Stimulated activated naive CD8-positive, alpha-beta T cell treated with anti-CD3 and anti-CD28 coated beads, Interleukin-15, amount 100 ng/mL, for 72 hours (primary cell): Measurements from ENCODE around the gene C19orf47.
A peak's percentile ranks its signal among the peaks of the same experiment; 100 is the strongest.
"Not testable (repeated sequence)": the region's sequence is repeated elsewhere in the genome, so short reads cannot be mapped to it uniquely, and the experiment has no call there.

Source experiments
- ATAC-seq: fragments of 150-1000 bp; cut with Tn5 transposase; 2 replicates; pipeline ENCODE4 v1.10.0; 2021; ENCODE audit warnings: mild to moderate bottlenecking, moderate library complexity
- DNase-seq, 2 donors: peaks; one replicate each; pipeline ENCODE4 v3.0.0; 2021 to 2022
- H3K27ac Mint-ChIP-seq, 2 donors: one replicate each; pipeline ENCODE4 v1.8.0; 2022; ENCODE audit warnings: mild to moderate bottlenecking in 2 of 2, mixed read lengths in 2 of 2, moderate library complexity in 2 of 2
- H3K27me3 Mint-ChIP-seq: one replicate; pipeline ENCODE4 v1.8.0; 2022; ENCODE audit warnings: mixed read lengths
- H3K4me1 Mint-ChIP-seq: one replicate; pipeline ENCODE4 v1.8.0; 2022; ENCODE audit warnings: mild to moderate bottlenecking, mixed read lengths
- H3K4me3 Mint-ChIP-seq, 2 donors: one replicate each; pipeline ENCODE4 v1.8.0; 2022; ENCODE audit warnings: mild to moderate bottlenecking in 2 of 2, mixed read lengths in 2 of 2, moderate library complexity in 1 of 2
- H3K9me3 Mint-ChIP-seq, 2 donors: one replicate each; pipeline ENCODE4 v1.8.0; 2022; ENCODE audit warnings: mixed read lengths in 2 of 2

The C19orf47 gene

DNA sequence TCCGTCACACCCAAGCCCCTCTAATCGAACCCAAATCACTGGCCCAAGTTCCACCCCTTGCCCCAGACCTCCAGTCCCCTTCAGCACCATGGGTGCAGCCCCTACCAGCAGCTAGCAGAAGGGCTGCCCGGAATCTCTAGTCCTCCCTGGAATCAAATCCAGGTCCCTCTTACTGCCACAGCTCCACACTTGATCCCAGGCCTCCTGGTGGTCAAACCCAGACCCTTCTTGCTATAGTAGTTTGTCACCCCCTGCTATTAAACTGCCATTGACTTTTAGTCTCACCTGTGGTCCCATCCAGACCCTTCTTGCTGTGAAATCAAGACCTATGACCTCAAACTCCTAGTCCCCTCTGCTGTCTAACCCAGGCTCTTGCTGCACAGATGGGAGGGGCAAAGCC, 33.1 kb upstream of the C19orf47 start:
- DNase-seq, result no peak
- no peak for ATAC-seq
- Mint-ChIP-seq H3K9me3 (no peaks in the 10 kb centered on the region), H3K27me3 (no peaks in the 10 kb centered on the region), H3K27ac (no peak overlapping the region), H3K4me1 (no peaks in the 10 kb centered on the region), H3K4me3 (no peak overlapping the region)

DNA sequence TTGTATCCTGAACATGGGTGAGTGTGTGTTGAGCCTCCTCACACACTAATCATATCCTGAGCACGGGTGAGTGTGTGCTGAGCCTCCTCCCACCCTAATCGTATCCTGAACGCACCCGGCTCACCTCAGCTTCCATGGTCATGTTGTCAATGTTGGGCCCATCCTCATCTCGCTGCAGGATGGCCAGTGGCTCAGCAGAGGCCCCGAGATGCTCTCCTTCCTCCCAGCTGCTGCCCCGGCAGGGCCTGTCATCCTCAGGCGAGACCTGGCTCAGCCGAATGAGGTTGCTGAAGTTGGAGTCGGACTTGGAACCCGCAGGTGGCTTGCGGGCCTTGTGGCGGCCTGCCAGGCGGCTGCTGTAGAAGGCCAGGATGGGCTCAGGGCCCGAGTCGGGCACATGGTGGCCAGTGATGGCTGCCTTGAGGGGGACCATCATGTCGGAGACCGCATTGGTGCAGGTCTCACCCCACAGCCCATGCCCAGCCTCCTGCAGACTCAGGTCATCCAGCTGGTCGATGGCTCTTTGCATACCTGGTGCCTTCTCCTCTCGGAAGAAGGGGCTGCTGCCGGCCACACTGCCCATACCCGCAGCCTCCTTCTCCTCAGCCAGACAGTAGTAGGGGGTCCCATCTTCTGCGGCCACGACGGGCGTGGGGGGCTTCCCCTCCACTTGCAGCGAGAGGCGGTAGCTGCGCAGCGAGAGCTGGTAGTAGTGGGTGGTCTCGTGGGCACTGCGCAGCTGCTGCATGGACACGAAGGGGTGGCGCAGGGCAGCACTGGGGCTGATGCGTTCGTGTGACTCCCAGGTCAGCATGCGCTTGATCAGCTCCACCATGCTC, 32.2 kb upstream of the C19orf47 start:
- Mint-ChIP-seq H3K4me1 (no peaks in the 10 kb centered on the region), H3K27ac (no peak overlapping the region), H3K4me3 (no peak overlapping the region), H3K27me3 (no peaks in the 10 kb centered on the region), H3K9me3 (no peaks in the 10 kb centered on the region)
- DNase-seq, result no peak
- no peak for ATAC-seq

DNA sequence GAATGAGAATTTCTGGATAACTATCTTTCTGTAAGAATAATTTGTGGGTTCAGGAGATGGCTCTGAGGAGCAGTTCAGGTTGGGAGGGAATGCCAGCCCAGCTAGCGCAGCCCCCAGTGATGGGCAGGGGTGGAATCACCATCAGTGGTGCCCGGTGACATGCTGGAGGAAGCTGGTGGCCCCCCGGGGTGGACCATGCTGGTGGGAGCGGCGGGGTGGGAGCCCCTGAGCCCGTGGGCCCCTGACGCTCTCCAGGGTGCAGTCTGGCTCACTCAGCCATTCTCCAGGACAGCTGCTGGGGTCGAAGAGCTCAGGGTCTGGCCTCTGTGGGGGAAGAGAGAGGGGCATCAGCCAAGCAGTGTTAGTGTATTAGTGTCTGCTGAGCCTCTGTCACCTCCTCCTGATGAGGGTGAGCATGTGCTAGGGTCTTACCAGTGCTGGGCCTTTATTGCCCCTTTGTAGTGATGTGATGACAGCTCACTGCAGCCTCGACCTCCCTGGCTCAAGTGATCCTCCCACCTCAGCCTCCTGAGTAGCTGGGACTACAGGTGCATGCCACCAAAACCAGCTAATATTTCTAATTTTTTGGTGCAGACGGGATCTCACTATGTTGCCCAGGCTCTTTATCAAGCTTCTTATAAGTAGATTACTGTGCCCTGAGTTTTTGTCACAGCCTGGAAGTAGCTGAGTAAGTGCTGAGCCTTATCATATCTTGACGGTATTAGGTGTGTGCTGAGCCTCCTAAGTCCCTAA, 31.4 kb upstream of the C19orf47 start:
- ATAC-seq (no peak), DNase-seq (no peak)
- Mint-ChIP-seq H3K4me3 (no peak overlapping the region), H3K27me3 (no peaks in the 10 kb centered on the region), H3K9me3 (no peaks in the 10 kb centered on the region), H3K27ac (no peak overlapping the region), H3K4me1 (no peaks in the 10 kb centered on the region)

DNA sequence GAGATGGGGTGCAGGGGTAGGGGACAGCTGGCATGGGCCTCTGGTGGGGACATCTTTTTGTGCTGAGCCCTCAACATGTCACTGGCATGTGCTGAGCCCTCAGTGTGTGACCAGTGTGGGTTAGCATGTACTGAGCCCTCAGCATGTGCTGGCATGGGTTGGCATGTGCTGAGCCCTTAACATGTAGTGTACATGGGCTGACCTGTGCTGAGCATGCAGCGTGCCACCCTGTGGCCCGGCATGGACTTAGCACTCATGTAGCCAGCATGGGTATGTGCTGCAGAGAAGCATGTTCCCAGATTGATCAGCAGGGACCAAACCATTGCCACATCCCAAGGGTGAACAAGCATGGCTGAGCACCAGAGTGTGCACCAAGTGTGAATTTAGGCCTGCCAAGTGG, 30.3 kb upstream of the C19orf47 start:
- no peaks in the 10 kb centered on the region for H3K27me3 Mint-ChIP-seq
- DNase-seq, result no peak
- no peaks in the 10 kb centered on the region for H3K9me3 Mint-ChIP-seq
- no peaks in the 10 kb centered on the region for H3K4me1 Mint-ChIP-seq
- H3K4me3 Mint-ChIP-seq, result no peak overlapping the region
- no peak for ATAC-seq
- H3K27ac Mint-ChIP-seq, result no peak overlapping the region

DNA sequence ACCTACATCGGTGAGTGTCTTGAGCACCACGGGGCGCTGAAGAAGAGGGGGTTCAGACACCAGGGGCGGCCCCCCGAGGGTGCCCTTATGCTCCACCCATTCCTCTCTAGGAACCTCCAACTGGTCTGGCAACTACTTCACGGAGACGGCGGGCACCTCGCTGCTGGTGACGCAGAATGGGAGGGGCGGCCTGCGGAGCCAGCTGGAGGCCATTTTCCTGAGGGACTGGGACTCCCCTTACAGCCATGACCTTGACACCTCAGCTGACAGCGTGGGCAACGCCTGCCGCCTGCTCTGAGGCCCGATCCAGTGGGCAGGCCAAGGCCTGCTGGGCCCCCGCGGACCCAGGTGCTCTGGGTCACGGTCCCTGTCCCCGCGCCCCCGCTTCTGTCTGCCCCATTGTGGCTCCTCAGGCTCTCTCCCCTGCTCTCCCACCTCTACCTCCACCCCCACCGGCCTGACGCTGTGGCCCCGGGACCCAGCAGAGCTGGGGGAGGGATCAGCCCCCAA, 29.7 kb upstream of the C19orf47 start:
- no peak overlapping the region for H3K27ac Mint-ChIP-seq
- no peak overlapping the region for H3K4me3 Mint-ChIP-seq
- no peaks in the 10 kb centered on the region for H3K27me3 Mint-ChIP-seq
- no peak for ATAC-seq
- no peak for DNase-seq
- H3K4me1 Mint-ChIP-seq, result peaks cover 3% of the 10 kb centered on the region
- H3K9me3 Mint-ChIP-seq, result no peaks in the 10 kb centered on the region

DNA sequence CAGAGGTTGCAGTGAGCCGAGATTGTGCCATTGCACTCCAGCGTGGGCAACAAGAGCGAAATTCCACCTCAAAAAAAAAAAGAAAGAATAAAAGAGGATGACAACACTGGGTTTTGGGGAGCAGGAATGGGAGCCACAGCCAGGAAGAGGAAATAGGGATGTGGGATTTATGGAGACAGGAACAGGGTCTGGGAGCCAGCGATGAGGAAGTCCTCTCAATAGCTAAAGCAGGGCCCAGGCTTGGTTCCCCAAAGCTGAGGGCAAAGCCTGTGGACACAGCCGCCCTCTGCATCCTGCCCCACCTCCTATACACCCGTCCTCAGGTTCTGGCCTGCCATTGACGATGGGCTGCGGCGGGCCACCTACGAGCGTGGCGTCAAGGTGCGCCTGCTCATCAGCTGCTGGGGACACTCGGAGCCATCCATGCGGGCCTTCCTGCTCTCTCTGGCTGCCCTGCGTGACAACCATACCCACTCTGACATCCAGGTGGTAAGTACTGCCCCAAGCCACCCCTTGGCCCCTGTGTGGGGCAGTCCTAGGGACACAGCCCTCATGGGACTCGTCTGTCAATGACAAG, 28.2 kb upstream of the C19orf47 start:
- no peaks in the 10 kb centered on the region for H3K27me3 Mint-ChIP-seq
- DNase-seq, result no peak
- ATAC-seq, result no peak
- H3K9me3 Mint-ChIP-seq, result no peaks in the 10 kb centered on the region
- peaks cover 5% of the 10 kb centered on the region for H3K4me1 Mint-ChIP-seq
- H3K27ac Mint-ChIP-seq, result peak overlapping the region; percentile 27 to 35
- no peak overlapping the region for H3K4me3 Mint-ChIP-seq

DNA sequence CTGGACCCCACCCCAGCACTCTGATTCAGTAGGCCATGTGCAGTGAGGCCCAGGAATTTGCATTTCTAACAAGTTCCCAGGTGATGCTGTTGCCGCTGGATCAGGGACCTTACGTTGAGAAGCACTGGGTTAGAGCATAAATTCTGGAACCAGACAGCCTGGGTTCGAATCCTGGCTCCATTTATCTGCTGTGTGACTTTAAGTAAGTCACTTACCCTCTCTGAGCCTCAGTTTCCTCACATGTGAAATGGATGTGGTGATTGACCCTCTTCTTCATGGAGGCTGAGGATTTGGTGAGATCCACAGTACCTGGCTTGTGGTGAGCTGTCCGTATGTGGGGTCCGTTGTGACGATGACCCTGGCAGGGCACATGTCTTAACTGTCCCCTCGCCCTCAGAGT, 25.9 kb upstream of the C19orf47 start:
- ATAC-seq (no peak), DNase-seq (no peak)
- Mint-ChIP-seq H3K27me3 (no peaks in the 10 kb centered on the region), H3K27ac (no peak overlapping the region), H3K4me1 (peaks cover 5% of the 10 kb centered on the region), H3K9me3 (no peaks in the 10 kb centered on the region), H3K4me3 (no peak overlapping the region)

DNA sequence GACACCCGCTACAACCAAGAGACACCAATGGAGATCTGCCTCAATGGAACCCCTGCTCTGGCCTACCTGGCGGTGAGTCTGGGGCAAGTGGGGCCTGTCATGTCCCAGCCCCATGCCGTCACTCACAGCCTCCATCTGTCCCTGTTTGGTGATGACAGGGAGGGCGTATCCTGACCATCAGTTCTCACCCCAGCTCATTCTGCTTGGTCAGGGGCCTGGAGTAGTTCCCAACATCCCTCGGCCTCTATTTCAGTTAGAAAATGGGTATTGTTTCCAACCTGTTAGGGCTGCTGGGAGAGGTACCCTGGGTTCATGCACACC, 23.6 kb upstream of the C19orf47 start:
- H3K9me3 Mint-ChIP-seq, result no peaks in the 10 kb centered on the region
- ATAC-seq (no peak), DNase-seq (no peak)
- no peak overlapping the region for H3K27ac Mint-ChIP-seq
- H3K4me1 Mint-ChIP-seq, result peaks cover 5% of the 10 kb centered on the region
- no peaks in the 10 kb centered on the region for H3K27me3 Mint-ChIP-seq
- no peak overlapping the region for H3K4me3 Mint-ChIP-seq

DNA sequence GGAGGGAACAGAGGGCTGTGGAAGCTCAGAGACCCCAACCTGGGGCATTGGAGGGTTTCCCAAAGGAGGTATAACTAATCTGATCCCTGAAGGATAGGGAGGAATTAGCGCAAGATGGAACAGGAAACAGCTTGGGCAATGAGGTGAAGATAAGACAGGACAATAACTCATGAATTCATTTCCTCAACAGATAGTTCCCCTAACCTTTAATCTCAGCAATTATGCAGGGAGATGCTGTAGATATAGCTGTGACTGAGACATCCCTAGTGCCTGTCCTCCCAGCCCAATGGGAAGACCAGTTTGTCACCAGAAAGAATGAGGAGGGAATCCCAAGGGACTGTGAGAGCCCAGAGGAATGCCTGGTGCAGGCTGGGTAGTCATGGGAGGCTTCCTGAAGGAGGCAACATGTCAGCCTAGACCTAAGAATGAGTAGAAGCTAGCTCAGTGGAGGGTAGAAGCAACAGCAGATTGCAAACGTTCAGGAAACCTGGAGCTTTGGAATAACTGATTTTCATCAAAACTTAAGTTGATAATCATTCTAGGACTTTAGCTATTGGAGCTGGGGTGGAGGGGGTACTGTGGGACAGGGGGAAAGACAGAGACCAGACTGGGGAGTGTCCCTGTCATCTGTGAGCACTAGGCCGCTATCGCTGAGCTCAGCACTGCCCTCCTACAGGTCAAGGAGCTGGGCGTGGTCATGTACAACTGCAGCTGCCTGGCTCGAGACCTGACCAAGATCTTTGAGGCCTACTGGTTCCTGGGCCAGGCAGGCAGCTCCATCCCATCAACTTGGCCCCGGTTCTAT, 23.0 kb upstream of the C19orf47 start:
- no peaks in the 10 kb centered on the region for H3K27me3 Mint-ChIP-seq
- no peak for ATAC-seq
- peak overlapping the region in 1 of 2 donors; percentile 66 for H3K27ac Mint-ChIP-seq
- H3K4me1 Mint-ChIP-seq, result peaks cover 5% of the 10 kb centered on the region
- no peak for DNase-seq
- no peak overlapping the region for H3K4me3 Mint-ChIP-seq
- no peaks in the 10 kb centered on the region for H3K9me3 Mint-ChIP-seq

DNA sequence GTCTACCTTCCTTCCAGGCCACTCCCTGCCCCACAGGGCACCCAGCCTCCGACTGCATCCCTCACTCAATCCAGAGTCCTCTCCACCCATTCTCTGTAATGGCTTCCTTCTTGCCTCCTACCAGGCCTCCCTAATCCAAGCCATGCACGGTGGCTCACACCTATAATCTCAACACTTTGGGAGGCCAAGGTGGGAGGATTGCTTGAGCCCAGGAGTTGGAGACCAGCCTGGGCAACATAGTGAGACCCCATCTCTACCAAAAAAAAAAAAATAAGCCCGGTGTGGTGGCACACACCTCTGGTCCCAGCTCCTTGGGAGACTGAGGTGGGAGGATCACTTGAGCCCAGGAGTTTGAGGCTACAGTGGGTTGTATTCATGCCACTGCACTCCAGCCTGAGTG, 22.1 kb upstream of the C19orf47 start:
- not testable (repeated sequence) for ATAC-seq, H3K27me3 Mint-ChIP-seq, H3K9me3 Mint-ChIP-seq, DNase-seq, H3K4me1 Mint-ChIP-seq, H3K4me3 Mint-ChIP-seq
- H3K27ac Mint-ChIP-seq, result peak overlapping the region in 1 of 2 donors; percentile 25

DNA sequence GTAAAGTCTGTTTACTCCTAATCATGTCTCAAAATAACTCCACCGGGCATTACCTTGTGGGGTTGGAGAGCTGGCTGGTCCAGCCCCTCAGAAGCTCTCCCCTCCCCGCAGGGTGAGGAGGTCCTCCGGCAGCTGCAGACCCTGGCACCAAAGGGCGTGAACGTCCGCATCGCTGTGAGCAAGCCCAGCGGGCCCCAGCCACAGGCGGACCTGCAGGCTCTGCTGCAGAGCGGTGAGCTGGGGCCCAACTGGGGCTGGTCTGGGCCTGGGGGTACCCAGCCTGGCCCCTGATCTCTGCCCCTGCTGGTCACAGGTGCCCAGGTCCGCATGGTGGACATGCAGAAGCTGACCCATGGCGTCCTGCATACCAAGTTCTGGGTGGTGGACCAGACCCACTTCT, 21.6 kb upstream of the C19orf47 start:
- Mint-ChIP-seq H3K4me3 (no peak overlapping the region), H3K9me3 (no peaks in the 10 kb centered on the region), H3K4me1 (peaks cover 13% of the 10 kb centered on the region), H3K27me3 (no peaks in the 10 kb centered on the region), H3K27ac (no peak overlapping the region)
- DNase-seq (no peak), ATAC-seq (no peak)

DNA sequence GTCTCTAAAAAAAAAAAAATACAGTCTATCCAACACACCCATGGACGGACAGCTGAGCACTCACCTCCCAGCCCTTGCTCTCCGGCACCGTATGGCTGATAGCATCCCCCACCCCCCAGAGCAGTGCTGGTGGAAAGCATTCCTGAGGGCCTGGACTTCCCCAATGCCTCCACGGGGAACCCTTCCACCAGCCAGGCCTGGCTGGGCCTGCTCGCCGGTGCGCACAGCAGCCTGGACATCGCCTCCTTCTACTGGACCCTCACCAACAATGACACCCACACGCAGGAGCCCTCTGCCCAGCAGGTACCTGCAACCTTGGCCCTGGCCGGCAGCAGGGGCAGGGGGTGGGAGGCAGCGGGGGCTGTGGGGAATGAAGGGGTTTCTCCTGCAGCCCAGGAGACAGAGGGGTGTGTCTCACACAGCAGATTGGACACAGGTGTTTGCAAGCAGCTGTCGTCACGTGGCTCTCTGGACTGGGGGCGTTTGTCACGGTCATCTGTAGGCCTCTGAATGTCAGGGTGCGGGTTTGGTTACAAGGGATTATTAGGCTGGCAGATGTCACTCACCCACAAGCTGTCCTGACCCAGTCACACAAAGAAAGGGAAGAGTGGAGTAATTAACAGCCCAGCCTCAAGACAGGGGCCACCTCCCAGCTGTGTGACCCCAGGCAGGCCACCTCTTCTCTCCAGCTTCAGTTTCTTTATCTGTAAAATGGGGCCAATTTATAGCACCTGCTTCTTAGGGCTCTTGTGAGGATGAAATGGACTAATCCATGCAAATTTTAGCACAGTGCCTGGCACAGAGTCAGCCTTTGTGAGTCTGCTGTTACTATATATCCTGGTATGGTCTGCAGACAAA, 19.6 kb upstream of the C19orf47 start:
- H3K27me3 Mint-ChIP-seq, result no peaks in the 10 kb centered on the region
- no peak overlapping the region for H3K4me3 Mint-ChIP-seq
- peaks cover 21% of the 10 kb centered on the region for H3K4me1 Mint-ChIP-seq
- ATAC-seq (no peak), DNase-seq (no peak)
- no peaks in the 10 kb centered on the region for H3K9me3 Mint-ChIP-seq
- no peak overlapping the region for H3K27ac Mint-ChIP-seq

DNA sequence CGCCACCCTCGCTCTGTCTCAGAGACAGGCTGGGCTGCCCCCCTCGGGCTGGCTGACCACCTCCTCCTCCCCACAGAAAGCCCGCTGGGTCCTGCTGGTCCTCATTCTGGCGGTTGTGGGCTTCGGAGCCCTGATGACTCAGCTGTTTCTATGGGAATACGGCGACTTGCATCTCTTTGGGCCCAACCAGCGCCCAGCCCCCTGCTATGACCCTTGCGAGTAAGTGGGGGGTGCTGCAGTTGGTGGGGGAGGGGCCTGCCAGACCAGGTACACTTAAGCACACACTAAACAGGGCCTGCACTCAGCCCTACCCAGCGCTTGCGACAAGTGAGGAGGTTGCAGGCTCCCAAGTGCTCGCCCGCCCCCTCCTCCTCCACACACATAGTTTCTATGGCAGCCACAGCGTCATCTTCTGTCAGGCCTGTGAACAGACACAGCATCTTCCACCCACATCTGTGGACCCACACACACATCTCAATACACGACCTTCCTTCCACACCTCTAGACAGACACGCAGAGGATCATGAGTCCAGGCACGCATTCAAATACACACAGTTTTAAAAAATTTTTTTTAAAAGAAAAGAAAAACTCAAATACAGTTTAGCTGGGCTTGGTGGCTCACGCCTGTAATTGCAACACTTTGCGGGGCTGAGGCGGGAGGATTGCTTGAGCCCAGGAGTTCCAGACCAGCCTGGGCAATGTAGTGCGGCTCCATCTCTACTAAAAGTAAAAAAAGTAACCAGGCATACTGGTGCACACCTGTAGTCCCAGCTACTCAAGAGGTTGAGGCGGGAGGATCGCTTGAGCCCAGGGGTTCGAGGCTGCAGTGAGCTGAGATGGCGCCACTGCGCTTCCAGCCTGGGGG, 18.7 kb upstream of the C19orf47 start:
- ATAC-seq, result no peak
- Mint-ChIP-seq H3K9me3 (no peaks in the 10 kb centered on the region), H3K27me3 (no peaks in the 10 kb centered on the region), H3K4me3 (peak overlapping the region in 1 of 2 donors; percentile 21), H3K4me1 (peaks cover 22% of the 10 kb centered on the region), H3K27ac (no peak overlapping the region)
- DNase-seq, result no peak
